ENCODE data around the gene SSR2.

SSR2 gene

DNA sequence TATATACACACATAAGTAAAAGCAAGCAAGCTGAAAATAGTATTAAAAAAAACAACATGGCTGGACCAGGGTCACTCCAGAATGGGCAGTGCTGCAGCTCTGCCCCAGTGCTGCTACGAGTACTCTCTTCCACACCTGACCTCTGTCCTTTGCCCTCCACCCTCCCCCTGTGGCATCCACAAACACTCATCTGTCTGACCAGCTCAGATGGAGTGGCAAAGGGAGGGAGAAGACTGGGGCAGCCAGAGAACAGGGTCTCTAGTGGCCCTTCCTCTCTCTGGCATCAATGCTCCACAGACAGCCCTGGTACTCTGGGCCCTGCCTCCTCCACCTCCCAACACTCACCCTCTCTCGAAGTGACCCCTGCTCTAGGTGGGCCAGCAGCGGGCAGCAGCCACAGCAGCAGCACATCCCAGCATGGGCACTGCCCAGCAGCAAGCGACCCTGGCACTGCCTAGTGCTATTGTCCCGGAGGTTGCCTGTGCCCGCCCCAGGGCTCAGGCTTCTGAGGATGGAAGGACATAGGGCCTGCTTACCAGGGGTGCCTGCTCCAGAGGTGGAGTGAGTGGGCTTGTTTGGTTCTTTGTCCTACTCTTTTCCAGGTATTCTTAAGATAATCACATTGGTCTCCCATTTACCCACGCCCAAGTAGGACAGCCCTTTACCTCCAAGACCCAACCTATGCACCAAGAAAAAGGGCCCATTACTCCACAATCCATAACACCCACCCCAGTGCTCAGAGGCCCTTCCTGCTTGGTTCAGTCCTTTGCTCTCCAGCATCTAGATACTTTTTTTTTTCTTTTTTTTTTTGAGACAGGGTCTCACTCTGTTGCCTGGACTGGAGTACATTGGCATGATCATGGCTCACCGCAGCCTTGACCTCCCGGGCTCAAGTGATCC, 48.6 kb downstream of the SSR2 start:
- DNase-seq: no peak

DNA sequence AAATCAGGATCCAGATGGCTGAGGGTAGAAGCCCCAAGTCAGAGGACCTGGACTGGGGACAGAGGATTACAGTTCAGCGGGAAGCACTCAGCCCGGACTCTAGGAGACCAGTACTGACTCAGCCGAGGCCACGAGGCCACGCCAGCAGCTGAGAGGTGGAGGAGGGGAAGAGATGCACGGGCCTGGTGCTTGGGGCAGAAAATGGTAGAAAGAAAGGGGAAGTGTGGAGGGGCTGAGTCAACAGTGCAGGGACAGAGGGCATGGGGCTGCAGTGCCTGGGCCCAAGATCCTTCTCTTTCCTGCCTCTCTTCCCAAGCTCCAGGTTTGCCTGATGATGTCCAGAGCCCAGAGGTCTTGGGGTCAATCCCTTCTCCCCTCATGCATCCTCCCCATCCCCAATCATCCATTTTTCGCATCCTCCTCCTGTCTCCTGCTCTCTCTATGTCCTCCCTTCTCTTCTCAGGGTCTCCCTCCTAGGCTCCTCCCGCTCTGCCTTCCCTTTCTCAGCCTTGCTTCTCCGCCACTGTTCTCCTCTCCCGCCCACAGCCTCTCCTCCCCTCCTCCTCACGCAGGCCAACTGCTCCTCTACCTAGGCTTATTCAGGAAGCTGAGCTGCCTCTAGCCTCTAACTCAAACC, 50.1 kb downstream of the SSR2 start:
- DNase-seq: no peak

DNA sequence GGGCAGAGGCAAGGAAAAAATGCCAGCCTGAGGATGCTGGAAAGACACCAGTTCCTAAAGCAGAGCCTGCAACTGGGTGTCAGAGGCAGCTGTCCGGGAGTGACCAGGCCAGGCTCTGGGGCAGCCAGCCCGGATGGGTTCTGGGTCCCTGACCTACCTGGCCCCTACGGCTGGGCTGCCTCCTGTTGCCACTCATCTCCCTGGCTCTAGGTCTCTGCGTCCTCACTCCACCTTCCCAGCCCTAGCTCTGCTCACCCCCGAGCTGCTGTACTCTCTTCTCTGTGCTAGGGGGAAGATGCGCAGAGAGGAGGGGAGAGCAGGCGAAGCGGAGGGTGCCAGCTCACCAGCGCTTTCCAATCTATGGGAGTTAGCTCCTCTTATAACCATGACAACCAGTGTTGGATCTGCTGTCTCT, 51.4 kb downstream of the SSR2 start:
- DNase-seq: no peak

DNA sequence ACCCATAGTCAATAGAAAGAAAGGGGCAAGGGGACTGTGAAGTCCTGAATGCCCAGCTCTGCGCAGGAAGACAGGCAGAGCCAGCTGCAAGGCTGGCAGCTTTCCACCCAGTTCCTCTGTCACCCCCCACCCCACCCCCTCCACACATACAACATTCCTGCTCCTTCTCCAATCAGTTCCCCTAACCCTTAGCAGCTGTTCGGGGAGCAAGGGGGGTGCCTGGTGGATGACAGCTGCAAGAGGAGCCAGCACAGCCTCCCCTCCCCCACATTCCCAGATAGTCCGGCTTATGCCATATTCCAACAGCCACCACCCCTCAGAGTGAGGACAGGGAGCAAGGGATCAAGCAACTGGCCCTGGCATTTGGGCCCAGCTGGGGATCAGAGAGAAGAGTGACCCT, 52.1 kb downstream of the SSR2 start:
- peak; percentile 53 for DNase-seq

DNA sequence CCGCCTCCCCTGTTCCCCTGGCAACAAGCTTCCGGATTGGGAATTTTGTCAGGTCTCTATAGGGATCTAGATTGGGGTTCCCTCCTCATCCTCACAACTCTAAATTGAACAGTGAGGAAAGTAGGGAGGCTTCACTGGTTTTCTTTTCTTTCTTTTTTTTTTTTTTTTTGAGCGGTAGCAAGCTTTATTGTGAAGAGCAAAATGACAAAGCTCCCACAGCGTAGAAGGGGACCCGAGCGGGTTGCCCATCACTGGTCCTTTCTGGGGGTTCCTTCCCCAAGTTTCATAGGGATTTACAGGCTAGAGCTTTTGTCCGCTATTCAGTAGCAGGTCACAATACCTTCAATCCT, 52.7 kb downstream of the SSR2 start:
- no peak for DNase-seq

DNA sequence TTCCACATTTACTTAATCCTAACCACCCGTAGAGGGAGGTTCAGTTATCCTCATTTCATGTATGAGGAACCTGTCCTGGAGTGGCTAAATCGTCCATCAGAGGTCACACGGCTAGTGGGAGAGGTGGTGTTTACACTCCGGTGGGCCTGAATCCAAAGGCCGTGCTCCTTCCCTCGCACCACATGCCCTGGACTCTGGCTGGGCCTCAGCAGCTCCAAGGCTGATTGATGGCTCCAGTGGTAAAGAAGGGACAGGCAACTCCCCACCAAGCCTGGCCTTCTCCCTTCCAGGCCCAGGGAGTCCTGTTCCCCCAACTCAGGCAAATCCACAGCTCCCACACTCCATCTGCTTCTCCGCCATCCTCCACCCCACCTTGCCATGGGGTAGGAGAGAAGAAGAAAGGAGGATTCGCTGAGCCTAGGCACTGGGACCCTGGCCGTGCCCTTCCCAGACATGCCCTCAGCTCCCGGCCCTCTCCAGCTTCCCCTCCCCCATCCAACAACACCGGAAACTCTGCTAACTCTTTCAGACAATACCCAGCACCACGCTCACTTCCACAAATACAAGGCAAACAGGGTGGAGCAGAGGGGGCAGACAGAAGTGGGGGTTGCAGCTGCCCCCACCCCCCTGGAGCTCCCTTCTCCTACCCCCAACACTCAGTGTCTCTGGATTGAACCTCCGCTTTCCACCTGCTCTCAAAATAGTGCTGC, 53.3 kb downstream of the SSR2 start:
- DNase-seq: no peak

DNA sequence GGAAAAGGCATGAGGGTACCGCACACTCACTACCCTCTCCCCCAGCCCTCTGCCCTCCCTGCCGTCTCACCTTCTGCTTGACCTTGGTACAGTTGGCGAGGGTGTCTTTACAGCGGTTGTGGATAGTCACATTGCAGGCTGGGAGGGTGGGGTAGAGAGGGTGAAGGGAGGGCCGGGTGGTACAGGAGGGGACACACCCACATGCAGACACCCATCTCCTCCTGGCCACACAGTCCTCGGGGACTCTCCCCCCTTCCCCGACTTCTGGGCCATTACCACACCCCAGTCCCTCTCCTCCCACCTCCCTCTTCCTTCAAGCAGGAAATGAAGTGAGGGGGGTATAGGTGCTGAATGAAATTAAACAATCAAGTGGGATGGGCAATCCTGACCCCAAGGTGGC, 54.0 kb downstream of the SSR2 start:
- no peak for DNase-seq

DNA sequence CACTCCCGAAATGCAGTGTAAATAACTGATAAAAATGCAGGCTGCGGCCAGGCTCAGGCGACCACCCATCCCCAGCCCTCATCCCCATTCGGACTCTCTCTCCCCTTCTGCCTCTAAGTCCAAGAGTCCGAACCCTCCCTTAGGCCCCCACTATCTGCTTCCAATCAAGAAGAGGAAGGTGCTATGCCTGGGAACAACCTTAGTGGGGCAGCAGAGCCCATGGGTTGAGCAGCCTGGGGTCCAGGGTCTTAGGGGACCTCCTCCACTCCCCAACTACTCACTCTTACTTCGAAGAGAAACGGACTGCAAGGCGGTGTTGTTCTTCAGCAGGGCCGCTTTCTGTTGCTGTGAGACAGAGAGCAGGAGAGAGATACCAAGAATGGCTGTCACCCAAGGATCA, 54.6 kb downstream of the SSR2 start:
- DNase-seq: no peak

DNA sequence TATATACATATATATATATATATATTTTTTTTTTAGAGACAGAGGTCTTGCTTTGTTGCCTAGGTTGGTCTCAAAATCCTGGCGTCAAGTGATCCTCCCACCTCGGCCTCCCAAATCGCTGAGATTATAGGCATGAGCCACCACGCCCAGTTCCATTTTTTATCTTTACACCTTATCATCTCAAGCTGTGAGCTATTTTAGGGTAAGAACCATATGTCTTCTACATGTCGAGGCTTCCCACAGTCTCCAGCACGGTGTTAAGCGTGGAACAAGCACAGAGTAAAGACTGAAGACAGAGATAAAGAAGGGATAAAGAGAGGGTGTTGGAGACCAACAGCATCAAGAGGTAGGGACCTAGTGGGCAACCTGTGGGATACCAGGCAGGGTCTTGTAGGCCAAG, 56.6 kb downstream of the SSR2 start:
- DNase-seq: no peak

DNA sequence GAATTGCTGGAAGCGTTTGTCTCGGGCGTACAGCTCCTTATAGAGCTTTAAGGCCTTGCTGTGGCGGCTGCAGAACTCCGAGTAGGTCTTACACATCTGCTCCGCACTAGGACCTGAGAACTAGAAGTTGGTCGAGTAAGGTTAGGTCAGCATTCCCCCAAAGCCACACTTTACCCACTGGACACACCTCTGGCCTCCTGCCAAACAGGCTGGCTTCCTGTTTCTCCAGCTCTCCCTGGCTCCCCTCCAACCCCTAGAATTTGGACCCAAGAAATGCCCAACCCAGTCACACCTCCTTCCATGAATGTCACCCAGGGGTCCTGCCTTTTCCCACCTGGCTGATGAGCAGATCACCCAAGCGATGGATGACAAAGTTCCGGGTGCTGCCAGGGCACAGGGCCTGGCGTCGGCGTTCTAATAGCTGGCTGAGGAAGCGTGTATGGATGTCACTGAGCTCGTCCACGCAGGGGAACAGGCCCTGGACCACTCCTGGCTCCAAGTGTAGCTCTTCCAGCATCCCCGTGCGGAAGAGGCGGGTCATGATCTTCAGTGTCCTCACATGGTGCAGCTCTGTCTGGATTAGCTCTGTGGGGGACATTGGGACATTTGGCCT, 58.0 kb downstream of the SSR2 start:
- DNase-seq: no peak

DNA sequence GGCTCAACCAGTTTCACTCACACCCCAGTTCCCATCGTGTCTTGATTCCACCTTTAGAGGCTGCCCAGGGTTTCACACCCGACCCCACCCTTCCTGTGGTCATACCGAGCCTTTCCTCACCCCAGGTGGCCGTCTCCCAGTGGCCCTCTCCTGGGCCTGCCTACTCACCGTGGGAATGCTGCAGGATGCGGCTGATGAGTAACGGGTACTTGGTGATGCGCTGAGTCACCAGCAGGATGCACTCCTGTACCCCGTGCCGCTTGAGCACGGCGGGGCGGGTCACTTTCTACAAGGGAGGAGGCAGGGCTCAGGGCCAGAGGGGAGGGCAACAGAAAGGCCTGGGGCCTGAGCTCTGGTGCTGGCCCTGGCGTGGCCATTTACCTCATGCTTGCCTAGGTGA, 58.8 kb downstream of the SSR2 start:
- no peak for DNase-seq

DNA sequence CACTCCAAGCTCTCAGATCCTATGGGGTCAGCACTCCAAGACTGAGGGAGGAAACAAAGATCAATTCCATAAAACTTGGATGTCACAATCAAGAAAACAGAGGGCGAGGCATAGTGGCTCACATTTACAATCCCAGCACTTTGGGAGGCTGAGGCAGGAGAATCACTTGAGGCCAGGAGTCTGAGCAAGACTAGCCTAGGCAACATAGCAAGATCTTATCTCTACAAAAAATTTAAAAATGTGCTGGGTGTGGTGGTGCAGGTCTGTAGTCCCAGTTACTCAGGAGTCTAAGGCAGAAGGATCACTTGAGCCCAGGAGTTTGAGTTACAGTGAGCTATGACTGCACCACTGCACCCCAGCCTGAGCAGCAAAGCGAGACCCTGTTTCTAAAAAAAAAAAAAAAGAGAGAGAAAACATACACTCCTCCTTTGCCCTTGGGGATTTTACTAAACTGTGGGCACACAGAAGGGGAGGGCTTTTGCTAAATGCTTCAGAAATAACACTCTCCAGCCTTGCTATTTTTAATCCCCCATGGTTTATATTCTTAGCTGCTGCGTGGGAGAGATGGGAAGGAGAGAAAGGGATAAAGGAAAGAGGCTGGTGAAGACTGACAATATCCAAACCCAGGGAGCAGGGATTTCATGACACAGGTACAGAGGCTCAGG, 60.5 kb downstream of the SSR2 start:
- DNase-seq: no peak
